GM21737 (cell line): Measurements from ENCODE around the gene ZNF555.
"Not testable (repeated sequence)": the region's sequence is repeated elsewhere in the genome, so short reads cannot be mapped to it uniquely, and the experiment has no call there.

Experiments used
- ATAC-seq: cut with Tn5 transposase; IDR thresholded peaks from one replicate; pipeline ENCODE4 v1.9.1; 2021; ENCODE audit warnings: mild to moderate bottlenecking, moderate library complexity; ENCODE audit not compliant: unreplicated experiment

The ZNF555 gene

GRCh38 chr19:2840794-2841791 is at the start of gene ZNF555:
Gene ZNF555, plus strand, starts transcription at chr19:2841475. Its CDS starts 98 bp downstream, at chr19:2841573.
- ATAC-seq: peak; percentile 90

GRCh38 chr19:2791876-2792275 is 49.4 kb upstream of the ZNF555 start:
- no peak for ATAC-seq

GRCh38 chr19:2792666-2793065 is 48.6 kb upstream of the ZNF555 start:
- ATAC-seq: not testable (repeated sequence)

- no peak for ATAC-seq
Observed at GRCh38 chr19:2793126-2793525, 48.1 kb upstream of the ZNF555 start.

GRCh38 chr19:2793577-2793976 is 47.7 kb upstream of the ZNF555 start:
- ATAC-seq: no peak

GRCh38 chr19:2795827-2796658 is 45.2 kb upstream of the ZNF555 start:
- no peak for ATAC-seq

- no peak for ATAC-seq
Observed at GRCh38 chr19:2796659-2797266, 44.5 kb upstream of the ZNF555 start.

GRCh38 chr19:2797280-2797679 is 44.0 kb upstream of the ZNF555 start:
- no peak for ATAC-seq

GRCh38 chr19:2798158-2798685 is 43.1 kb upstream of the ZNF555 start:
- no peak for ATAC-seq

GRCh38 chr19:2798733-2799132 is 42.5 kb upstream of the ZNF555 start:
- no peak for ATAC-seq

- no peak for ATAC-seq
Observed at GRCh38 chr19:2799273-2800020, 41.8 kb upstream of the ZNF555 start.

GRCh38 chr19:2800506-2800905 is 40.8 kb upstream of the ZNF555 start:
- ATAC-seq: no peak

- ATAC-seq: no peak
Observed at GRCh38 chr19:2802826-2803225, 38.4 kb upstream of the ZNF555 start.

- ATAC-seq: no peak
Observed at GRCh38 chr19:2803486-2804155, 37.7 kb upstream of the ZNF555 start.

- ATAC-seq: no peak
Observed at GRCh38 chr19:2804156-2805004, 36.9 kb upstream of the ZNF555 start.

GRCh38 chr19:2805261-2805900 is 35.9 kb upstream of the ZNF555 start:
- no peak for ATAC-seq

GRCh38 chr19:2805991-2806649 is 35.2 kb upstream of the ZNF555 start:
- ATAC-seq: no peak
